ENCODE data around the gene ATP8B3. TPM values are rescaled to one million over a fixed set of nuclear protein-coding genes. Genes with fewer than 3 reads are reported as not detected.

The ATP8B3 gene
- total RNA-seq, 4 donors from 2014 or later, result 0.35 to 4.5 (median 0.94) TPM; not detected in 1

DNA sequence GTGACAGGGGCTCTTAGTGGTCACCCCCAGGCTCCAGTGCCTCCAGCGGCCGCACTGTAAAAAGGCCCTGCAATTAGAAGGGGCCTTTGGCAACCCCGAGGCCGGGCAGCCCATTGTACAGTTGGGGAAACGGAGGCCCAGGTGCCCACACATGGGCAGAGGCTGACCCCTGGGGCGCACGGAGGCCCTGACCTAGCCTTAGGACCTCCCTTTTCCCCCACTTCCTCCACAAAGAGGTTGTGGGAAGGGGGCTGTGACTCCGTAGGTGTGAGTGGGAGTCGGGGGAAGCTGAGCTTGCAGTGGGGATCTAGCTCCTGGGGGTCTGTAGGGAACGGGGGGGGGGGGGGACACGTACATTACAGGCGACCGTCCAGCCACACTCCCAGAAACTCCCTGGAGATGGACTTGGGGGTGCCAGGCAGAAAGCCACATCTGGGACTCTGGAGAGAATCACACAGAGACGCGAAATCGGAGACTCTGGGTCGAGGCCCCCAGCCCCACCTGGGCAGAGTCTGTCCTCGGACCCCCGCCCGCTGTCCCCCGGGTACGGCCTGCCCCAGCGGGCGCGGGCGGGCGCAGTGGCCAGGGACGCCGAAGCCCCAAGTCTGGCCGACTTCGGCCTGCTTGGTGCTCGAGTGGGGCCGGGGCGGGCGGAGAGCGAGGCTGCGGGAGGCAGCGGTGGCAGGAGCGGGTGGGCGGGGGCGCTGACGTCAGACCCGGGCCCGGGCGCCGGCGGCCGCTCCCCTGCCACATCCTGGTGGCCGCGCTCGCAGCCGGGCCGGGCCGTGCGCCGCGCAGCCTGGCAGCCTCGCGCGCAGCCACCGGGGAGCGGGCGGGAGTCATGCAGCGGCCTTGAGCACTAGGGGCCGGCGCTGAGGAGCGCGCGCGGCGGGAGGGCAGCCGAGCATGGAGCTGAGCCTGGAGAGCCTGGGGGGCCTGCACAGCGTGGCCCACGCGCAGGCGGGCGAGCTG lies 59.0 kb downstream of the ATP8B3 start, which contains the start of gene ONECUT3:
Gene ONECUT3, plus strand, starts transcription at position 750 of the 972 bp plus-strand sequence. Its CDS starts 157 bp downstream, at position 907.
- H3K4me3 ChIP-seq, result no peak within 1 kb of the TSS
- peaks cover 0 to 82% of the 10 kb centered on the region in 2 donors for H3K27me3 ChIP-seq
- H3K9me3 ChIP-seq, result no peaks in the 10 kb centered on the region
- H3K27ac ChIP-seq, result no peak within 1 kb of the TSS
- H3K4me1 ChIP-seq, result peaks cover 8 to 37% (median 26%) of the 10 kb centered on the region in 4 donors
- no peak for DNase-seq
- TF ChIP-seq, protein P1, sequence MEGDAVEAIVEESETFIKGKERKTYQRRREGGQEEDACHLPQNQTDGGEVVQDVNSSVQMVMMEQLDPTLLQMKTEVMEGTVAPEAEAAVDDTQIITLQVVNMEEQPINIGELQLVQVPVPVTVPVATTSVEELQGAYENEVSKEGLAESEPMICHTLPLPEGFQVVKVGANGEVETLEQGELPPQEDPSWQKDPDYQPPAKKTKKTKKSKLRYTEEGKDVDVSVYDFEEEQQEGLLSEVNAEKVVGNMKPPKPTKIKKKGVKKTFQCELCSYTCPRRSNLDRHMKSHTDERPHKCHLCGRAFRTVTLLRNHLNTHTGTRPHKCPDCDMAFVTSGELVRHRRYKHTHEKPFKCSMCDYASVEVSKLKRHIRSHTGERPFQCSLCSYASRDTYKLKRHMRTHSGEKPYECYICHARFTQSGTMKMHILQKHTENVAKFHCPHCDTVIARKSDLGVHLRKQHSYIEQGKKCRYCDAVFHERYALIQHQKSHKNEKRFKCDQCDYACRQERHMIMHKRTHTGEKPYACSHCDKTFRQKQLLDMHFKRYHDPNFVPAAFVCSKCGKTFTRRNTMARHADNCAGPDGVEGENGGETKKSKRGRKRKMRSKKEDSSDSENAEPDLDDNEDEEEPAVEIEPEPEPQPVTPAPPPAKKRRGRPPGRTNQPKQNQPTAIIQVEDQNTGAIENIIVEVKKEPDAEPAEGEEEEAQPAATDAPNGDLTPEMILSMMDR (IDR thresholded peaks at IDR 0.05), result no peak
- H3K36me3 ChIP-seq, result no peaks in the 10 kb centered on the region

DNA sequence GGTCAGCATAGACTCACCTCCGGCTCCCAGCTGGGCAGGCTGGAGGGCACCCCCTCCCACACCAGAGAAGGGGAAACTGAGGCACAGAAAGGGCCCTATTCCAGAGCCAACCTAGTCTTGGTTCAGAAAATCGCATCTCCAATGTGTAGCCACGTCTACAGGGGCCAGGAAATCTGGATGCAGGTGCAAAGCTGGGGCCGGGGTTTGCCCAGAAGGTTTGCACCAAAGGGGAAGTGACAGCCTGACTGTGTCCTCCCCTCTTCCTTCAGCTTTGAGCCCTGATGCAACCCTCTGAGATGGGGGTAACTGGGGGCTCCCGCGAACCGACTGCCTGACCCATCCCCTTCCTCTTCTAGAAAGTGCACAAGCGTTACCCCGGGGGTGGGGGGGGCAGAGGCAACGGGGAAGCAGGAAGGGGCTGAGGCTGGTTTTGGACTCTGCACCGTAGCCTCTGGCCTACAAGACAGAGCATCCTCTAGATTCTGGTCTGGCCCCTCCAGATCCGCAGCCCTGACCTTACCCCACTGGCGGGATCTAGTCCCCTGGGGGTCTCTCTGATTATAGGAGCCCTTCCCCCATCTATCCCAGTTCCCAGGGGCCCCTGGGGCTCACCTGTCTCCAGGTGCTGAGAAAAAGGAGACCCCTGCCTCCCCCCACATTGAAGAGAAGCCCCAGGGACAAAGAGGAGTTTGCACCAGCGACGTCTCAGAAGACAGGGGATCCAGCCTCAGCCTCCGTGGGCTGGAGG lies 59.9 kb downstream of the ATP8B3 start:
- H3K27me3 ChIP-seq, result peaks cover 0 to 83% of the 10 kb centered on the region in 2 donors
- H3K9me3 ChIP-seq, result no peaks in the 10 kb centered on the region
- DNase-seq, result no peak
- no peak overlapping the region for H3K4me3 ChIP-seq
- peaks cover 8 to 34% (median 26%) of the 10 kb centered on the region in 4 donors for H3K4me1 ChIP-seq
- no peak overlapping the region for H3K27ac ChIP-seq
- no peak for TF ChIP-seq POLR2A (IDR thresholded peaks at IDR 0.05)
- TF ChIP-seq, protein P1 (IDR thresholded peaks at IDR 0.05), result no peak
- no peaks in the 10 kb centered on the region for H3K36me3 ChIP-seq

DNA sequence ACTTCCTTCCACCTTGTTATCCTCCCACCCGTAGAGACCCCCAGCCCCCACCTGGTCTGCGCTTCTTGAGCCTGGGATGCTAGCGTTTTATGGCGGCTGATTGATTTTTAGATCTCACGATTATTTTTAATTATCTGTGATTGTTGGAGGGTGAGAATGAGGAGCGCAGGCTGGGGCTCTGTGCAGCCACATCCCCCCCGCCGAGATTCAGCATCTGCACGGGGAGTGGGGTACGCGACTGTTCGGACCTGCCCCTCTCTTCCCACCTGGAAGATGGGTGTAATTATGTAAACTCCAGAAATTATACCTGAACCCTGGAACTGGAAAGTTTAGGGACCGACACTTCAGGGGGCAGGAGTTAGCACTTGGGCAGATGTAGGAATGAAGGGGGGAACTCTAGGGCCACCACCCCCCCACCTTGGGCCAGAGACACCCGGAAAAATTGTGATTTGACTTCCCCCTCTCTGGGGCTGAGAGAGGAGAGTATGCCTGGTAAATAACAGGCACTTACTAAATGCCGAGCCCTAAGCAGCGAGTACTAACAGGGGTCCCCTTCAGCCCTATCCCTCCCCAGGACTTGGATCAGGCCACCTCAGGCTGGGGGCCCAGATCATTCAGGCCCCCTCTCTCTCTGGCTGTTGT lies 60.6 kb downstream of the ATP8B3 start:
- no peaks in the 10 kb centered on the region for H3K9me3 ChIP-seq

DNA sequence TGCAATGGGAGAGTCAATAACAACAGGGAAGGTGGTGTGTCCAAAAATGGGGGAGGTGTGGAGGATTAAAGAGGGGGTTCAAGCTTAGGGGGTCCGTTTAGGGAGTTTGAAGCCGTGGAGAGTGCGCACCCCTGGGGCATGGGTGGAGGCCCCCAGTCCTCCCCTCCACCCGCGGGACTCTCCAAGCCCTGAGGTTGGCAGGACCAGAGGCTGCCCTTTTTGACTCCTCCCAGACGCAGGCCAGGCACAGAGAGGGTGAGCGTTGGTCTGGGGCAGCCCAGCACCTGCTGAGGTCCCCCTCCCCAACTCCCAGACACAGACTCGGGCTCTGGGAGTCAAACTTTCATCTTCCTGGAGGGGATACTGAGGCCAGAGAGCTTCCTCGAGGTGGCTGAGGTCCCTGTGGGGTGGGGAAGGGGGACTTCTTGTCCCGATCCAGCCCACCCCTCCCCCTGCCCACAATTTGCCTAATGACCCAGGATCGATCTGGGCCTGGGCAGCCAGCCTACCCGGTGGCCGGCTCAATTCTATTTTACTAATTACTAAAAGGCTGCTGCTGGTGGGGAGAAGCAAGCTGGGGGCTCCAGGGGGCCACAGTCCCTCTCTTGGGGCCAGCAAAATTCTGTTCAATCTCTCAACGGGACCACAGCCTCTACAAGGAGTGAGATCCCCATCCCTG lies 61.6 kb downstream of the ATP8B3 start:
- Histone ChIP-seq H3K4me1 (peaks cover 8 to 38% (median 25%) of the 10 kb centered on the region in 4 donors), H3K27me3 (peaks cover 0 to 80% of the 10 kb centered on the region in 2 donors), H3K9me3 (no peaks in the 10 kb centered on the region), H3K4me3 (no peak overlapping the region), H3K36me3 (no peaks in the 10 kb centered on the region), H3K27ac (no peak overlapping the region)
- DNase-seq, result no peak
- TF ChIP-seq POLR2A (IDR thresholded peaks at IDR 0.05), result no peak
- TF ChIP-seq, protein P1 (IDR thresholded peaks at IDR 0.05), result no peak

More for the DNA sequence above, 60.6 kb downstream of the ATP8B3 start:
- no peak overlapping the region for H3K27ac ChIP-seq
- no peaks in the 10 kb centered on the region for H3K36me3 ChIP-seq
- H3K4me3 ChIP-seq, result no peak overlapping the region
- no peak for DNase-seq
- peaks cover 8 to 36% (median 25%) of the 10 kb centered on the region in 4 donors for H3K4me1 ChIP-seq
- H3K27me3 ChIP-seq, result peaks cover 0 to 85% of the 10 kb centered on the region in 2 donors
- no peak for TF ChIP-seq POLR2A (IDR thresholded peaks at IDR 0.05)
- TF ChIP-seq, protein P1 (IDR thresholded peaks at IDR 0.05), result no peak

All from Peyer's patch (tissue), 4 donors.